Stimulated activated naive CD8-positive, alpha-beta T cell treated with anti-CD3 and anti-CD28 coated beads, Interleukin-15, Interleukin-2, amounts not matched to agents 100 ng/mL and 50 ng/mL, for 24 hours (primary cell): ENCODE measurements around the gene TOE1.
"Not testable (repeated sequence)": the region's sequence is repeated elsewhere in the genome, so short reads cannot be mapped to it uniquely, and the experiment has no call there.

Source experiments
- H3K27ac Mint-ChIP-seq: one replicate; pipeline ENCODE4 v1.8.0; 2021; ENCODE audit warnings: mild to moderate bottlenecking, mixed read lengths
- H3K27me3 Mint-ChIP-seq: one replicate; pipeline ENCODE4 v1.8.0; 2021; ENCODE audit warnings: mixed read lengths
- H3K36me3 Mint-ChIP-seq: one replicate; pipeline ENCODE4 v1.8.0; 2021; ENCODE audit warnings: low read depth, mixed read lengths
- H3K4me1 Mint-ChIP-seq: one replicate; pipeline ENCODE4 v1.8.0; 2021; ENCODE audit warnings: low read depth, mixed read lengths
- H3K4me3 Mint-ChIP-seq: one replicate; pipeline ENCODE4 v1.8.0; 2021; ENCODE audit warnings: mild to moderate bottlenecking, mixed read lengths
- H3K9me3 Mint-ChIP-seq: one replicate; pipeline ENCODE4 v1.8.0; 2021; ENCODE audit warnings: mixed read lengths

The TOE1 gene

GRCh38 chr1:45364294-45364693 lies 24.3 kb downstream of the TOE1 start:
- Mint-ChIP-seq H3K27me3 (no peaks in the 10 kb centered on the region), H3K4me1 (peaks cover 5% of the 10 kb centered on the region), H3K9me3 (no peaks in the 10 kb centered on the region), H3K4me3 (no peak overlapping the region), H3K36me3 (no peaks in the 10 kb centered on the region), H3K27ac (no peak overlapping the region)

GRCh38 chr1:45365051-45365450 lies 25.1 kb downstream of the TOE1 start:
- Mint-ChIP-seq H3K4me3 (no peak overlapping the region), H3K9me3 (no peaks in the 10 kb centered on the region), H3K27me3 (no peaks in the 10 kb centered on the region), H3K36me3 (no peaks in the 10 kb centered on the region), H3K27ac (no peak overlapping the region), H3K4me1 (peaks cover 2% of the 10 kb centered on the region)

- no peaks in the 10 kb centered on the region for H3K36me3 Mint-ChIP-seq
- peaks cover 8% of the 10 kb centered on the region for H3K4me1 Mint-ChIP-seq
- no peak overlapping the region for H3K27ac Mint-ChIP-seq
- no peaks in the 10 kb centered on the region for H3K27me3 Mint-ChIP-seq
- no peak overlapping the region for H3K4me3 Mint-ChIP-seq
- H3K9me3 Mint-ChIP-seq = no peaks in the 10 kb centered on the region
These were observed 30.6 kb downstream of the TOE1 start for GRCh38 chr1:45370575-45370974.

GRCh38 chr1:45373573-45373972 lies 33.6 kb downstream of the TOE1 start:
- peaks cover 8% of the 10 kb centered on the region for H3K4me1 Mint-ChIP-seq
- H3K27me3 Mint-ChIP-seq = no peaks in the 10 kb centered on the region
- H3K4me3 Mint-ChIP-seq = no peak overlapping the region
- no peaks in the 10 kb centered on the region for H3K9me3 Mint-ChIP-seq
- no peaks in the 10 kb centered on the region for H3K36me3 Mint-ChIP-seq
- no peak overlapping the region for H3K27ac Mint-ChIP-seq

DNA sequence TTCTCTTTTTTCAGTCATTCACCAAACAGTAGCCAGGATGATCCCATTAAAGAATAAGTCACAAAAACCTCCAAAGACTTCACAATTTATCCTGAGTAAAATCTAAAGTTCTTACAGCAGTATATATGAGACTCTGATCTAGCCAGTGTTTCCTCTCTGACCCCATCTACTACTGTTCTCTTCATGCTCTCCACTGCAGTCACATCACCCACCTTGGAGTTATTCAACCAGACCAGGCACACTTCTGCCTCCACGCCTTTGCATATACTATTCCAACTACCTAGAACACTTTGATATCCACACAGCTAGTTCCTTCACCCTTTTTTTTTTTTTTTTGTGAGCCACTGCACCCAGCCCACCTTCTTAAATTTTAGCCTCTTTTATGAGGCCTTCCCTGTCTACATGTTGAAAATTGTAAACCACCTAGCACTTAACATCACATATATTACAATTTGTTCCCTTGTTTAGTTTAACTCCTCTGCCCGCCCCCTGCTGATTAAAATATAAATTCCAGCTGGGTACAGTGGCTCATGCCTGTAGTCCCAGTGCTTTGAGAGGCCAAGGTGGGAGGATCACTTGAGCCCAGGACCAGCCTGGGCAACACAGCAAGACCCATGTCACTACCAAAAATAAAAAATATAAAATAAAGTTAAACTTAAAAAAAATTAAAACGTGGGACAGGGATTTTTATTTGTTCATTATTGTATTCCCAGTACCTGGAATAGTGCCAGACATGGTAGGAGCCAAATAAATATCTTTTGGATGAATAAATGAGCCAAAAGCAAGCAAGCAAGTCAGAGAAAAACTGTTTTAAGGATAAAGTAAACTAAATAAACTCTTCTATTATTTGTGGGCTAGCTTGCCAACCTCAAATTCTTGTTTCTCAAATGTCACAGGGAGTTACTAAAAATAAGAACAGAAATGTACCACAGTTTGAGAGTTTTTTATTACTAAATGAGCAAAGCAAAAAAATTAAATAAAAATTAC lies 35.4 kb downstream of the TOE1 start:
- H3K4me1 Mint-ChIP-seq = peaks cover 8% of the 10 kb centered on the region
- no peak overlapping the region for H3K4me3 Mint-ChIP-seq
- H3K27me3 Mint-ChIP-seq = no peaks in the 10 kb centered on the region
- H3K9me3 Mint-ChIP-seq = no peaks in the 10 kb centered on the region
- no peaks in the 10 kb centered on the region for H3K36me3 Mint-ChIP-seq
- no peak overlapping the region for H3K27ac Mint-ChIP-seq

GRCh38 chr1:45378184-45378583 lies 38.2 kb downstream of the TOE1 start:
- Mint-ChIP-seq H3K36me3 (no peaks in the 10 kb centered on the region), H3K4me1 (peaks cover 8% of the 10 kb centered on the region), H3K4me3 (no peak overlapping the region), H3K27ac (no peak overlapping the region), H3K9me3 (no peaks in the 10 kb centered on the region), H3K27me3 (no peaks in the 10 kb centered on the region)

DNA sequence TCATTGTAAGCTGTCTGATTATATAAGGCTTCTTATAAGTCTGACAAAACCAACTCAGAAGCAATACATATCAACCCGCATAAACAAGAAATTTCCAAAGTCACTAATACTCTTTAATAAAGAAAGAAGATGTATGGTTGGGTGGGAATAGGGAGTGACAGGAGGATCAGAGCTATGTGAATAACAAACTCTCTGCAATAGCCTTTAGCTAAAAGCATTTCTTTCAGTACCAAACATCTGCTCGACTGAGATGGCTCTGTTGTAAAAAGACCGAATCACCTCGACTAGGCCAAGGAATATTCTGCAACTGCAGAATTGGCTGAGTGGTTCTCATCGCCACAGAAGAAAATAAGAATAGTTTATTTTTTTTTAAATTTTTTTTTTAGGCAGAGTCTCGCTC lies 39.6 kb downstream of the TOE1 start:
- H3K4me3 Mint-ChIP-seq = no peak overlapping the region
- no peak overlapping the region for H3K27ac Mint-ChIP-seq
- H3K36me3 Mint-ChIP-seq = no peaks in the 10 kb centered on the region
- peaks cover 8% of the 10 kb centered on the region for H3K4me1 Mint-ChIP-seq
- H3K27me3 Mint-ChIP-seq = no peaks in the 10 kb centered on the region
- no peaks in the 10 kb centered on the region for H3K9me3 Mint-ChIP-seq

GRCh38 chr1:45380125-45380524 lies 40.2 kb downstream of the TOE1 start:
- H3K36me3 Mint-ChIP-seq = no peaks in the 10 kb centered on the region
- peaks cover 3% of the 10 kb centered on the region for H3K4me1 Mint-ChIP-seq
- H3K27me3 Mint-ChIP-seq = no peaks in the 10 kb centered on the region
- H3K9me3 Mint-ChIP-seq = no peaks in the 10 kb centered on the region
- no peak overlapping the region for H3K4me3 Mint-ChIP-seq
- no peak overlapping the region for H3K27ac Mint-ChIP-seq

DNA sequence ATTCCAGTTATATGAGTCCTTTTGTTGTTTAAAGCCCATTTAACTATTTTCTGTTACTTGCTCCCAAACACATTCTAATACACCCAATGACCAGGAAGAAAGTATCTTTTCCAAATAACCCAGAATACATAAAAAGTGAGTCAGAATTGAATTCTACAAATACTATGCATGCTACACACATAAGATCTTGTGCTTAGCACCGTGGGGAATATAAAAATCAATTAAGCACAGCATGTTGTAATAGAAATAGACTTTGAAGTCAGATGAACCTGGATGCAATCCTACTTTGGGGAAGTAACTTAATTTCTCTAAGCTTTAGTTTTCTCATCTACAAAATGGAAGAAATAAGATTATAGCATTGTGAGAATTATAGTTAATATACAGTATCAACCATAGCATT lies 40.8 kb downstream of the TOE1 start:
- H3K4me1 Mint-ChIP-seq = no peaks in the 10 kb centered on the region
- no peaks in the 10 kb centered on the region for H3K9me3 Mint-ChIP-seq
- H3K27me3 Mint-ChIP-seq = no peaks in the 10 kb centered on the region
- no peak overlapping the region for H3K27ac Mint-ChIP-seq
- no peaks in the 10 kb centered on the region for H3K36me3 Mint-ChIP-seq
- H3K4me3 Mint-ChIP-seq = no peak overlapping the region

GRCh38 chr1:45381243-45381642 lies 41.3 kb downstream of the TOE1 start:
- no peaks in the 10 kb centered on the region for H3K27me3 Mint-ChIP-seq
- H3K27ac Mint-ChIP-seq = no peak overlapping the region
- H3K36me3 Mint-ChIP-seq = no peaks in the 10 kb centered on the region
- no peaks in the 10 kb centered on the region for H3K9me3 Mint-ChIP-seq
- H3K4me3 Mint-ChIP-seq = no peak overlapping the region
- H3K4me1 Mint-ChIP-seq = no peaks in the 10 kb centered on the region

DNA sequence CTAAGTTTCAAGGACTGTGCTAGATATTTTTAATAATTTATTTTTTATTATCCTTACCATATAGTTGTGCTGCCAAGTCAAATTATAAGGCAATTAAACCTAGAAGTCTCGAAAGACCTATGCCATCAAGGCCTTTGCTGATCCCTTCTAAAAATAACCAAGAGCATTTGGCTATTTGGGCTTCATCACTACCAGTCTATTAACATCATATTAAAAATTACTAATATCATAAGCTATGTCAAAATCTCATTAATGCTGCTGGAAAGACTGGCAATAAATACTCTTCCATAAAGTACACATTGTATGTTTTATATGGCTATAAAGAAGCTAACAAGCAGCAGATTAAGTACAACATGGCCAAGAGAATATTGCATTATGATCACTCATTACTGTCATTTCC lies 43.2 kb downstream of the TOE1 start:
- Mint-ChIP-seq H3K27ac (no peak overlapping the region), H3K36me3 (no peaks in the 10 kb centered on the region), H3K9me3 (no peaks in the 10 kb centered on the region)

DNA sequence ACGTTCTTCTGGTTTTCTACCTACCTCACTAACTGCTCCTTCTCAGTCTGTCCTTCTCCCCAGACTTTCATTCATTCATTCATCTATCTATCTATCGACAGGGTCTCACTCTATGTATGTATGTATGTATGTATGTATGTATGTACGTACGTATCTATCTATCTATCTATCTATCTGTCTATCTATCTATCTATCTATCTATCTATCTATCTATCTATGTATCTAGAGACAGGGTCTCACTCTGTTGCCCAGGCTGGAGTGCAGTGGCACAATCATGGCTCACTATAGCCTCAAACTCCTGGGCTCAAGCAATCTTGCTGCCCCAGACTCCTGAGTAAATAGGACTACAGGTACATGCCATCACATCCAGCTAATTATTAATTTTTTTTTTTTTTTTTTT lies 44.2 kb downstream of the TOE1 start:
- H3K27ac Mint-ChIP-seq, H3K27me3 Mint-ChIP-seq, H3K4me1 Mint-ChIP-seq, H3K9me3 Mint-ChIP-seq, H3K36me3 Mint-ChIP-seq, H3K4me3 Mint-ChIP-seq: not testable (repeated sequence)

More for the DNA sequence above, 43.2 kb downstream of the TOE1 start:
- no peak overlapping the region for H3K4me3 Mint-ChIP-seq
- no peaks in the 10 kb centered on the region for H3K4me1 Mint-ChIP-seq
- H3K27me3 Mint-ChIP-seq = no peaks in the 10 kb centered on the region

DNA sequence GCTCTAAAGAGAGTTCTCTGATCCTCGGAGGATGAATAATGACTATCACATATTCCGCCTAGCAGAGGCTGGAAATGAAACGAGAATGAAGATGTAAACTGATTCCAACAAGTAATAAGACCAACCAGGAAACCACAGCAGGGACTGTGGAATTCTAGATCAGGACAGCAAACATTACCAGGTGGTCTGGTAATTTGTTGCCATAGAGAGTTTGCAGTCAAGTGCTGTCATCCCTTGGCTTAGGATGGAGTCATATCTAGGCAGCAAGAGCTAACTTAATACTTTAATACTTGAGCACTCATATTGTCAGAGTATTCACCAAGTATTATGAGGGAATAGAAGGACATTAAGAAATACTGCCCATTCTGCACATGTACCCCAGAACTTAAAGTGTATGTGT lies 45.3 kb downstream of the TOE1 start:
- H3K27me3 Mint-ChIP-seq = no peaks in the 10 kb centered on the region
- no peaks in the 10 kb centered on the region for H3K36me3 Mint-ChIP-seq
- no peaks in the 10 kb centered on the region for H3K9me3 Mint-ChIP-seq
- no peak overlapping the region for H3K4me3 Mint-ChIP-seq
- H3K27ac Mint-ChIP-seq = no peak overlapping the region
- no peaks in the 10 kb centered on the region for H3K4me1 Mint-ChIP-seq

DNA sequence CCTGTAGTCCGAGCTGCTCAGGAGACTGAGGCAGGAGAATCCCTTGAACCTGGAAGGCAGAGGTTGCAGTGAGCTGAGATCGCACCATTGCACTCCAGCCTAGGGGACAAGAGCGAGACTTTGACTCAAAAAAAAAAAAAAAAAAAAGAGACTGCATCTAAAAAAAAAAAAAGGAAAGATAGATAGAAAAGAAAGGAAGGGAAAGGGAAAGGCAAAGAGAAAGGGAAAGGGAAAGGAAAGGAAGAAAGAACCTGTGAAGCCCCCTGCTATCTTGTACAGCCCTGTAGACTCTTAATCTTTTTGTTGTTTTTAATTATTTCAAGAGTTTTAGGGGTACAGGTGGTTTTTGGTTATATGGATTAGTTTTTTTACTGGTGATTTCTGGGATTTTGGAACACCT lies 46.2 kb downstream of the TOE1 start:
- Mint-ChIP-seq H3K9me3 (no peaks in the 10 kb centered on the region), H3K4me1 (no peaks in the 10 kb centered on the region), H3K4me3 (no peak overlapping the region), H3K27me3 (no peaks in the 10 kb centered on the region), H3K27ac (no peak overlapping the region), H3K36me3 (no peaks in the 10 kb centered on the region)
